ENCODE results near the gene NDE1.

DNA sequence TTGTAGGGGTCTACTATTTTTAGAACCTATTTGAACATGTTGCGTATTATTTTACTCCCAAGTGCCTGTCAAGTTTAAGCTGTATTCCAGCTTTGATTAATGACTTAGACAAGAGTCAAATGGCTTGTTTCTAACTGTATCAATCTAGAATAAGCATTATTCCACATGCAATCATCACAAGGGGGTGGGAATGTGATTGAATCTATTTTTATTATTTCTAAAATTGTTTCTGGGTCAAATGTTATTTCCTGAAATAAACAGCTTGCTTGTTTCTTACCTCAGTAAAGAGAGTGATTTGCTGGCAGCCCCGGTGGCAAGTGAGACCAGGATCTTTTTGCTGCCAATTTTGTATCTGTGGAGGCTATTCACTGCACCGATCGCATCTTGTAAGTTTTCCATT is 28.6 kb upstream of the NDE1 start:
- TF ChIP-seq, protein P1, sequence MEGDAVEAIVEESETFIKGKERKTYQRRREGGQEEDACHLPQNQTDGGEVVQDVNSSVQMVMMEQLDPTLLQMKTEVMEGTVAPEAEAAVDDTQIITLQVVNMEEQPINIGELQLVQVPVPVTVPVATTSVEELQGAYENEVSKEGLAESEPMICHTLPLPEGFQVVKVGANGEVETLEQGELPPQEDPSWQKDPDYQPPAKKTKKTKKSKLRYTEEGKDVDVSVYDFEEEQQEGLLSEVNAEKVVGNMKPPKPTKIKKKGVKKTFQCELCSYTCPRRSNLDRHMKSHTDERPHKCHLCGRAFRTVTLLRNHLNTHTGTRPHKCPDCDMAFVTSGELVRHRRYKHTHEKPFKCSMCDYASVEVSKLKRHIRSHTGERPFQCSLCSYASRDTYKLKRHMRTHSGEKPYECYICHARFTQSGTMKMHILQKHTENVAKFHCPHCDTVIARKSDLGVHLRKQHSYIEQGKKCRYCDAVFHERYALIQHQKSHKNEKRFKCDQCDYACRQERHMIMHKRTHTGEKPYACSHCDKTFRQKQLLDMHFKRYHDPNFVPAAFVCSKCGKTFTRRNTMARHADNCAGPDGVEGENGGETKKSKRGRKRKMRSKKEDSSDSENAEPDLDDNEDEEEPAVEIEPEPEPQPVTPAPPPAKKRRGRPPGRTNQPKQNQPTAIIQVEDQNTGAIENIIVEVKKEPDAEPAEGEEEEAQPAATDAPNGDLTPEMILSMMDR (IDR thresholded peaks at IDR 0.05; ENCODE audit: low read length): no peak
- no peak for TF ChIP-seq EZH2 (IDR thresholded peaks at IDR 0.05; ENCODE audit: borderline replicate concordance, low read length)
